ENCODE data around the gene CARS2.

Gene CARS2

DNA sequence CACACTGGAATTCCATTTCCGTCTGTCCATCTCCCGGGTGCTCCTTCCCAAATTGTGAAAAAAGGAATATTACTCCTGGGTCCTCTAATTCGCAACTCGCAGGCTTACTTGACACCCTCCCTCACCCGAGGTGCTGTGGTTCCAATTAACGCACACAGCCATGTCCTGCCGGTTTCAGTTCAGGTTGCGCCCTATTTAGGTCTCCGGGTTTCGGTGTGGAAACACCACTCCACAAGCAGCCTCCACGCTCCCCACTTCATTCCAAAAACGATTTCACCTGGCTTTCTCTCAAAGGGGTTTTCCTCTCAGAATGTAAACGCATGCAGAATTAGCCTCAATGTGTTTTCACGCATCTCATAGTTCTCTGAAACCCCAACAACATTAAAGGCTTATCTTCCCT, 52.6 kb downstream of the CARS2 start:
- in situ Hi-C loops (cut with HindIII; ENCODE audit: low sequenced_read_pairs), result no loop called here
- no peak for DNase-seq (ENCODE audit: low read depth, low spot score)
- TF ChIP-seq, protein P1, sequence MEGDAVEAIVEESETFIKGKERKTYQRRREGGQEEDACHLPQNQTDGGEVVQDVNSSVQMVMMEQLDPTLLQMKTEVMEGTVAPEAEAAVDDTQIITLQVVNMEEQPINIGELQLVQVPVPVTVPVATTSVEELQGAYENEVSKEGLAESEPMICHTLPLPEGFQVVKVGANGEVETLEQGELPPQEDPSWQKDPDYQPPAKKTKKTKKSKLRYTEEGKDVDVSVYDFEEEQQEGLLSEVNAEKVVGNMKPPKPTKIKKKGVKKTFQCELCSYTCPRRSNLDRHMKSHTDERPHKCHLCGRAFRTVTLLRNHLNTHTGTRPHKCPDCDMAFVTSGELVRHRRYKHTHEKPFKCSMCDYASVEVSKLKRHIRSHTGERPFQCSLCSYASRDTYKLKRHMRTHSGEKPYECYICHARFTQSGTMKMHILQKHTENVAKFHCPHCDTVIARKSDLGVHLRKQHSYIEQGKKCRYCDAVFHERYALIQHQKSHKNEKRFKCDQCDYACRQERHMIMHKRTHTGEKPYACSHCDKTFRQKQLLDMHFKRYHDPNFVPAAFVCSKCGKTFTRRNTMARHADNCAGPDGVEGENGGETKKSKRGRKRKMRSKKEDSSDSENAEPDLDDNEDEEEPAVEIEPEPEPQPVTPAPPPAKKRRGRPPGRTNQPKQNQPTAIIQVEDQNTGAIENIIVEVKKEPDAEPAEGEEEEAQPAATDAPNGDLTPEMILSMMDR (IDR thresholded peaks at IDR 0.05; ENCODE audit: low read depth, low read length), result no peak
- H3K4me3 ChIP-seq (ENCODE audit: low read depth, low read length), result no peak overlapping the region

DNA sequence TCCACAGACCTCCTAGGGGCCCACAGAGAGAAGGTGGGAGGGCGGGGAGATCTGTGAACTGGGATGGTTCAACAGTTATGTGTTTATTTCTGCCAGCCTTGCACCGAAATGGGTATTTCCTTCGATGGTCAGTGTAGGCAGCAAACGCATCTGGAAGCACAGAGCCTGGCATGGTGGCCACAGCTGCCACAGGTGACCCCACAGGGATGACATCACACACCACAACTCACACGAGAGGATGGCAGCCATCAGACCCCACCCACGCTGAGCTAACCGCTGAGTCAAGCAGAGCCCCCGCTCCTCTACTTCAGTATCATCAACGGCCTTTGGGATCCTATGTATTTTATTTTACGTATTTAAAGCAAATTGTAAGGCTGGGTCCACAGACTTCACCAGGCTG, 53.2 kb downstream of the CARS2 start:
- no peak overlapping the region for H3K4me3 ChIP-seq (ENCODE audit: low read depth, low read length)
- no peak for DNase-seq (ENCODE audit: low read depth, low spot score)
- in situ Hi-C loops (cut with HindIII; ENCODE audit: low sequenced_read_pairs), result no loop called here
- TF ChIP-seq, protein P1 (IDR thresholded peaks at IDR 0.05; ENCODE audit: low read depth, low read length), result no peak

DNA sequence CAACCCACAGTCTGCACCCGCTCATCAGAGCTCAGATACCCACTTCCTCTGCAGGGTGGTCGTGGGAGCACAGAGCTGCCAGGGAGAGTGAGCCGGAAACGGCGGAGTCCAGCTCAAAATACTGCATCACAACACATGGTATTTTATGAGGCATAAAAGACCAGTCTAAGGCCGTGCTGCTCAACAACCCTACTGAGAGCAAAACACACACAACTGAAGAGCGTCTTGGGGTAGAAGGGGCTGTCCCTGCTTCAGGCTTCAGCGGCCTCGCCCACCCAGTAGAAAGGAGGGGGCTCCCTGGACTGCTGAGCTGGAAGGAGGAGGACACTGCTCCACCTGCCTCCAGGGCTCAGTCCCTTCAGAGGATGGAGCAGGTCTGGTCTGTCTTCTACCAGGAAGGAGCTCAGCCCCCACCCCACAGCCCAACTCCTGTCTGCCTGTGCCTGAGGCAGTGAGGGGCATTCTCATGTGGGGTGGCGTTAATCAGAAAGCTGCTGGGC, 53.6 kb downstream of the CARS2 start:
- in situ Hi-C loops (cut with HindIII; ENCODE audit: low sequenced_read_pairs), result no loop called here
- no peak for DNase-seq (ENCODE audit: low read depth, low spot score)
- no peak overlapping the region for H3K4me3 ChIP-seq (ENCODE audit: low read depth, low read length)
- TF ChIP-seq, protein P1 (IDR thresholded peaks at IDR 0.05; ENCODE audit: low read depth, low read length), result no peak

DNA sequence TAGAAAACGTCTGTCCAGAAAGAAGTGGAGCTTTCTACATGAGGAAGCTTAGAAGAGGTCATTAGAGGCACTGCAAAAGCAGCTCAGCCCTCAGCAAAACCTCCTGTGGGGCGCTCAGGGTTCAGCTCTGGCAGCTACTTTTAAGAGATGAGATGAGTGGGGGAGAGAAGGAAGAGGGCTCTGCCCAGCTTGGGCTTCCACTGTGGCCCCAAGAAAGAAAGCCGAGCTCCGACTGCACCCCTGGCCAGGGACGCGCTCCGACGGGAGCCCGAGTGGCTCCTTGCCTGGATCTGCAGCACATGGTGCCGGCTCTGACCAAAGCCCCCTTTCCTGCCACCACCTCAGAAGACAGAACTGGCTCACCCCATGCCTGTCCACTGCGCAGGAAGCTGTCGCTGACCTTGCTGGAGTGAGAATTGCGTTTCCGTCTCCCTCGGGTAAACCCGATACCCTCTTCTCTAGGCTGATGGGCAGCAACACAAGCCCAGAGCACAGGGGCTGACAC, 54.1 kb downstream of the CARS2 start:
- TF ChIP-seq, protein P1 (IDR thresholded peaks at IDR 0.05; ENCODE audit: low read depth, low read length), result no peak
- DNase-seq (ENCODE audit: low read depth, low spot score), result no peak
- in situ Hi-C loops (cut with HindIII; ENCODE audit: low sequenced_read_pairs), result no loop called here
- H3K4me3 ChIP-seq (ENCODE audit: low read depth, low read length), result no peak overlapping the region

DNA sequence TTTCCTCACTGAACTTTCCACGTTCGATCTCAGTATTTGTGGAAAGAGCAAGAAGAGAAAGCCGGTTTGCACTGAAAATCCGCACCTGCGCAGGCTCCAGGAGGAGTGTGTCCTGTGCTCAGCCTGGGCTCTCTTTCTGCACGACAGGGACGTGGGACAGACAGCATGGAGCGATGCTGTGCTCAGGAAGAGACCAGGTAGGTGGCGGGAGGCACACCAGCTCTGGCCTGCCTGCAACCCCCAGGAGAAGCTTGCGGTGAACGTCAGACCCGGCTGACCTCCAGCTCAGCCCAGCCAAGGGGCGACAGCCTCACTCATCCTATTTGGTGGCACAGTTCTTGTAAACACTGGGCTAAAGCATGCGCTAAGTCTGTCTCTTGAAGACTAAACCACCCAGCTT, 54.6 kb downstream of the CARS2 start:
- TF ChIP-seq, protein P1 (IDR thresholded peaks at IDR 0.05; ENCODE audit: low read depth, low read length), result no peak
- in situ Hi-C loops (cut with HindIII; ENCODE audit: low sequenced_read_pairs), result no loop called here
- no peak for DNase-seq (ENCODE audit: low read depth, low spot score)
- no peak overlapping the region for H3K4me3 ChIP-seq (ENCODE audit: low read depth, low read length)

DNA sequence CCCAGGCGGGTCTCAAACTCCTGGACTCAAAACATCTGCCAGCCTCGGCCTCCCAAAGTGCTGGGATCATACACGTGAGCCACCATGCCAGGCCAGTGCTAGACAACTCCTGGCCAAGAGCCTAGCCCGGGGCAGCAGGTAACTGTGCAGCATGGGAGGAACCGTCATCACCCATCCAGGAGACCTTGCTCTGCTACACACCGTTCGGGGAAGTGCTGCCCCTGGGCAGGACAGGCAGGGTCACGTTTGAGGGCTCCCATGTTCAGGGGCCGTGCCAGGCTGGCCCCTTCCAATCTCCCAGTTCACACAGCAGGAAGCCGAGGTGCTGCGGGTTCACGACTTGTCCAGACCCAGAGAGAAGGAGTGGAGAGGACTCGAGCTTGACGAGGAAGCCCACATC, 55.5 kb downstream of the CARS2 start:
- in situ Hi-C loops (cut with HindIII; ENCODE audit: low sequenced_read_pairs), result no loop called here
- TF ChIP-seq, protein P1 (IDR thresholded peaks at IDR 0.05; ENCODE audit: low read depth, low read length), result no peak
- no peak overlapping the region for H3K4me3 ChIP-seq (ENCODE audit: low read depth, low read length)
- no peak for DNase-seq (ENCODE audit: low read depth, low spot score)

DNA sequence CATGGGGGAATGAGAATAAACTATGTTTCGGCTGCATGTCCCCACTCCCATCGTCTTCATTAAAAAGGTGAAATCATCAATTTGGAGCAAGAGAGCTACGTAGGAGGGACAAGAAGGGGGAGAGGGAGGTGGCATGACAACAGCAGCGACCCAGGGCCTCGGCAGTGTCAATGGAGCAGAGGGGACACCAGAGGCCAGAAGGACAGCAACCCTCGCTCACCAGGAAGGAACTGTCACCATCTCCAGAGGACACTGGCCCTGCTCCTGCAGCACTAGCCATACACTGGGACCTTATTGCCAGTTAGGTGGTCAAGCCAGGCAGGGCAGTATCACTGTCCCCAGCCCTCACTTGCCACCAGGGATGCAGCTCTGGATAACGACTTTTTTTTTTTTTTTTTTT, 56.4 kb downstream of the CARS2 start:
- TF ChIP-seq, protein P1 (IDR thresholded peaks at IDR 0.05; ENCODE audit: low read depth, low read length), result no peak
- H3K4me3 ChIP-seq (ENCODE audit: low read depth, low read length), result no peak overlapping the region
- no peak for DNase-seq (ENCODE audit: low read depth, low spot score)
- in situ Hi-C loops (cut with HindIII; ENCODE audit: low sequenced_read_pairs), result no loop called here

All from astrocyte of the spinal cord (primary cell).